GM19035 (cell line): ENCODE results near the gene CABP1.
A peak's percentile ranks its signal among the peaks of the same experiment; 100 is the strongest.

Experiments
- ATAC-seq: cut with Tn5 transposase; IDR thresholded peaks from one replicate; pipeline ENCODE4 v1.9.1; 2021; ENCODE audit not compliant: unreplicated experiment

Gene CABP1

GRCh38 chr12:120630104-120630892 is 10.1 kb upstream of the CABP1 start:
- ATAC-seq, result no peak

DNA sequence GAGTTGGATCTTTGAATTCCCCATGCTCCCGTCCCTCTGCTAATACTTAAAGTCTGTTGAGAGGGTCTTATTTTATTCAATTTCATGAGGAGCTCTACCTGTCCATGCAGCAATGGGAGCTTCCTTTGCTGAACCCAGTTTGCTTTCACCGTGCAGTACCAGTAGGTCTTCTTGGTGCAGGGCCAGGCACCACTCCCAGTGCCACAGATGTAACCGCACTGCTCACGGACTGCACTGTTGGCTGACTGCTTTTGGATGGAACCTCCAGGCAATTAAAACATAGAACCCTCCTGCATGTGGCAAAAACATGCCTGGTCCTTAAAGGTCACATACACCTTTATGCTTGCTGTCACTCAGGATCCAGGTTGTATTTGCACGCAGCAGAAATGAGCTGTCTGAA is 9.3 kb upstream of the CABP1 start:
- no peak for ATAC-seq

DNA sequence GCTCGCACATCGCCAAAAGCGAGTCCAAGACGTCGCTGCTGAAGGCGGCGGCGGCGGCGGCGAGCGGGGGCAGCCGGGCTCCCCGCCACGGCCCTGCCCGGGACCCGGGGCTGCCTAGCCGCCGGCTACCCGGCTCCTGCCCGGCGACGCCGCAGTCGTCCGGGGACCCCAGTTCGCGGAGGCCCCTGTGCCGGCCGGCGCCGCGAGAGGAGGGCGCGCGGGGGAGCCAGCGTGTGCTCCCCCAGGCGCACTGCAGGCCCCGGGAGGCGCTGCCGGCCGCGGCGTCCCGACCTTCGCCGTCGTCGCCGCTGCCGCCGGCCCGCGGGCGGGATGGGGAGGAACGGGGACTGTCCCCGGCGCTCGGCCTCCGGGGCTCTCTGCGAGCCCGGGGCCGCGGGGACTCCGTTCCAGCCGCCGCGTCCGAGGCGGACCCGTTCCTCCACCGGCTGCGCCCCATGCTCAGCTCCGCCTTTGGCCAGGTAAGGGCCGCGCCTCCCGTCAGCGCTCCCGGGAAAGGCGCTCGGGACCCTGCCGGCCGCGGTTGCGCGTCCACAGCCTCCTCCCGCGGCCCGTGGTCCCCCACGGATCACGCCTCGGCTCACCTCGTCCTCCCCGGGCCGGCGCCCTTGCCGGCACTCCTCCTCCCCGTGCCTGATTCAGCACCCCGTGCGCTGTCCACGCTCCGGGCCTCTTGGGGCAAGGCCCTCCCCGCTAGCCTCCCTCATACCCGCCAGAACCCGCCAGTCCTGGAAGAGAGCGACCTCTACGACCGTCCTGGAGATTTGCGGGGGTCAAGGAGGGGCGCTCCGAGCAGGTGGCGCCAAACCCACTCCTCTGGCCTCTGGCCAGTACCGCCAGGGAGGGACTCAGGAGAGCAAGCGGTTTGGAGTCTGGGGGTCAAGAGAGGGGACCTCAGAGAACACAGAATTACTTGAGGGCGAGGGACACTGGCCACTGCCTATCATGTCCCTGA is 721 bp downstream of the CABP1 start:
- ATAC-seq, result peak; percentile 39

- ATAC-seq, result no peak
Observed at GRCh38 chr12:120642121-120642520, 1.7 kb downstream of the CABP1 start.

- ATAC-seq, result no peak
Observed at GRCh38 chr12:120642826-120643225, 2.4 kb downstream of the CABP1 start.

DNA sequence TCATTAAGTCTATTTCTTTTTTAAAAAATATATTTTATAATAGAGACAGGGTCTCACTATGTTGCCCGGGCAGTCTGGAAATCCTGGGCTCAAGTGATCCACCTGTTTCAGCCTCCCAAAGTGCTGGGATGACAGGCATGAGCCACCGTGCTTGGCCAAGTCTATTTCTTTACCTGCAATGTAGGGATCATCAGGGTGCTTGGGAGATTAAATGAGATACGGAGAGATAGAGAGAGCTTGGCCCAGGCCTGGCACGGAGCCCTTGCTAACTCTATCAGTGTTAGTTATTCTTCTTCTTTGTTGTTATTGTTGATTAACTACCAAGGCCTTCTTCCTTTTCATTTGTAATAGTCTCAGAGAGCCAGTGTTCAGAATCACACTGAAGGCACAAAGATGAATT is 3.1 kb downstream of the CABP1 start:
- no peak for ATAC-seq

DNA sequence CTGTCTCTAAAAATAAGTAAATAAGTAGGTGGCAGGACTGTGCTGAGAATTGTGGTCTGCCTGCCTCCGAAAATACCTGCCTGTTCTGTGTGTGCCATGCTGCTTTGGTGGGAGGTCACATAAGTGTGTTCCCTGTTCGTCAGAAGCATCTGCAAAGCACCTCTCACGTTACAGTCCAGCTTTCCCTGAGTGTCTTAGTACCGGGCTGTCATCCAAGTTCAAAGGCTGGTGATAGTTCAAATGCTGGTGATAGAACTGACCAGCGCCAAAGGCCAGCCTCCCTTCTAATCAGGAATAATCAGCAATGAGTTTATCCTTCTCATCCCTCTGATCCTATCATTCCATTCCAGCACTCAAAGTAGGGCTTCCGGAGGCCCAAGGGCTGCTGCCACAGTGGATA is 5.6 kb downstream of the CABP1 start:
- ATAC-seq, result no peak

GRCh38 chr12:120647375-120647755 is 6.9 kb downstream of the CABP1 start:
- ATAC-seq, result no peak

DNA sequence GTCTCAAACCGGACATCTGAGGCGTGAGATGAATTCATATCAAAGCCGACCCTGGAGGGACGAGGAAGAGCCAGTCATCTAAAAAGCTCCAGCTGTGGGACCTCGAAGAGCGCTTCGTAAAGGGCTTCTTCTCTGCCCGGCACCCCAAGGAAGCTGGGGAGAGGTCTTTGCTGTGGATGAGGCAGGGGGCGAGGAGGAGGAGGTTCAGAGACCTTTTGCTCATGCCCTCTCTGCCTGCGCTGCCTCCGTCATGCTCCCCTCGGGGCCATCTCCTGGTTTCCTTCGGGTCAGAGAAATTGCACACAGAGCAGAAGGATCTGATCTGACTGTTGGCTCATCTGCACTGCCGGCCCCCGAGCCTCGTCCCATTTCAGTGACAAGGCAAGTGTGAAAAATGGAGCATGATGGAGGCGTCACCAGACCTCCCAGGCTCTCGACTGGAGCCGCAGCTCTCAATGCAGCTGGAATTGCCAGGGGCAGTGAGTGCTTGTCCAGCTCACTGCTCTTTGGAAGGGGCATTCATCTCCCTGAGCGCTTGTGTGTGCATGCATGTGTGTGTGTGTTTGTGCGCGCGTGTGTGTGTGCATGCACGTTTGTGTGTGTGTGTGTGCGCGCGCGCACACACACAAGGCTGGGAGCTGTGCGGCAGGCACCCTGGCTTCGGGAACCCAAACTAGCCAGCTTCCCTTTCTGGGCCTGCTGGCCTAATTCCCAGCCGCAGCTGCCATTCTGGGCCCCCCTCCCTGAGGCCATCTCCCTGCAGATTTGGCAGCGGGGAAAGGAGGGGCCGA is 9.2 kb downstream of the CABP1 start:
- ATAC-seq, result no peak

DNA sequence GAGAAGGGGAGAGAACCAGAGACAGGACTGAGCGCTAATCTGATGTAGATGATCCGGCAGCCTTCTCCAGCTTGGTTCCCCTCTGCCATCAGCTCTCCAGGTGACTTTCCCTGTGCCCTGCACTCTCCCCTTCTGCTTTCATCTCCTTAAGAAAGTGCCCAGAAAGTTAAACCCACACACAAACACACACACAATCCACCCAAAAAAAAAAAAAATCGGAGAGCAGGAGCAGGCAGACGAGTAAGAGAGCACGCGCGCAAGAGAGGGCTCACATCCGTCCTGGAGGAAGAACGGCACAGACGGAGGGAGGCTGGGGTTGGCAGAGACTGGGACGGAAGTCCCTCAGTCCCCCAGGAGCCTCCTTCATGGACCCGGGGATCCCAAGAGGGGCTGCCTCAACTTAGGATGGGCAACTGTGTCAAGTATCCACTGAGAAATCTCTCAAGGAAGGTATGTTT is 9.8 kb downstream of the CABP1 start:
- no peak for ATAC-seq

DNA sequence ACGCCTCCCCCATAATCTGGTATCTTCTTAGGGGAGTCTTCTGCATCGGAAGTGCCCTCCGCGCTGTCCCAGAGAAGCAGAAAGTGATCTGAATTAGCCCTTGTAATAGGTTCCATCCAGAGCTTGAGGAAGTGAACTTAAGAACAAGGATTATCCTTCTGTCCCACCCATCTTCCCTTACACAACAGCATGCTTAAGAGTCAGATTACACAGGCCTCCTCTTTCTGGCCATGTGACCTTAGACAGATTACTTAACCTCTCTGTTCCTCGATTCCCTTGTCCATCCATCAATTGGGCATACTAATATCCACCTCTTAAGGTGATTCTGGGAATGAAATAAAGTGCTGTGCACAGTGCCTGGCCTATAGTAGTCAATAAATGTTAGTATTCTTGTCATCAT is 11.4 kb downstream of the CABP1 start:
- ATAC-seq, result no peak

DNA sequence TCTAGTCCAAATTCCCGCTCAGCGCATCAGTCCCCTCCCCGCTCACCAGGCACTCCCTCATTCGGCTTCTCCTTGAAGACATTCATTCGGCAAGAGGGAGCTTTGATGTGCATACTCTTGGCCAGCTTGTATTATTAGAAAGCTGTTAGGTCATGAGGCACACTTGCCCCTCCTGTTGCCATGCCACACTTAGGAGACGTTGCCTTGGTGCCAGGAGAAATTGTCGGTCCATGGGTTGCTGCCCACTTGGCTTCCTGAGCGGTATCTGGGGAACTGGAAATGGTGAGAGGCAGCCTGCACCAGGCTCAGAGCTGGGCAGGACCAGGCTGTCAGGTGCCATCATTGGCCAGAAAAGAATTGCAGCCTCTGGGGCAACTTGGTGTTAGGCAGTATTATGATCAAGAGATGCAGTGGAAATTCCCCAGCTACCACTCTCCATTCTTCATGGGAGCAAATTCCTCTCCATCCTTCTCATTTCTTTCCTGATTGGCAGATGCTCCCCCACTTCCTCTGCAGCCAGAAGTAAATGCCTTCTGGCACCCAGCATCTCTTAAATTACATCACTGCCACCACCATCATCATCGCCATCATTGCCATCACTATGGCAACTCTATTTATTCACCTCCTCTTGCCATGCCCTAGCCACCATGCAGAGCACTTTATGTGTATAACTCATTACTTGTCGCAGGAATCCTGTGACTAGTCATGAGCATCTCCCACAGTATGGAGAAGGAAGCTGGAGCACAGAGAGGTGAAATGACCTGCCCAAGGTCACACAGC is 12.4 kb downstream of the CABP1 start:
- ATAC-seq, result no peak

- no peak for ATAC-seq
Observed at GRCh38 chr12:120653611-120654010, 13.2 kb downstream of the CABP1 start.

- no peak for ATAC-seq
Observed at GRCh38 chr12:120654656-120655055, 14.2 kb downstream of the CABP1 start.

GRCh38 chr12:120656008-120656407 is 15.6 kb downstream of the CABP1 start:
- ATAC-seq, result no peak

DNA sequence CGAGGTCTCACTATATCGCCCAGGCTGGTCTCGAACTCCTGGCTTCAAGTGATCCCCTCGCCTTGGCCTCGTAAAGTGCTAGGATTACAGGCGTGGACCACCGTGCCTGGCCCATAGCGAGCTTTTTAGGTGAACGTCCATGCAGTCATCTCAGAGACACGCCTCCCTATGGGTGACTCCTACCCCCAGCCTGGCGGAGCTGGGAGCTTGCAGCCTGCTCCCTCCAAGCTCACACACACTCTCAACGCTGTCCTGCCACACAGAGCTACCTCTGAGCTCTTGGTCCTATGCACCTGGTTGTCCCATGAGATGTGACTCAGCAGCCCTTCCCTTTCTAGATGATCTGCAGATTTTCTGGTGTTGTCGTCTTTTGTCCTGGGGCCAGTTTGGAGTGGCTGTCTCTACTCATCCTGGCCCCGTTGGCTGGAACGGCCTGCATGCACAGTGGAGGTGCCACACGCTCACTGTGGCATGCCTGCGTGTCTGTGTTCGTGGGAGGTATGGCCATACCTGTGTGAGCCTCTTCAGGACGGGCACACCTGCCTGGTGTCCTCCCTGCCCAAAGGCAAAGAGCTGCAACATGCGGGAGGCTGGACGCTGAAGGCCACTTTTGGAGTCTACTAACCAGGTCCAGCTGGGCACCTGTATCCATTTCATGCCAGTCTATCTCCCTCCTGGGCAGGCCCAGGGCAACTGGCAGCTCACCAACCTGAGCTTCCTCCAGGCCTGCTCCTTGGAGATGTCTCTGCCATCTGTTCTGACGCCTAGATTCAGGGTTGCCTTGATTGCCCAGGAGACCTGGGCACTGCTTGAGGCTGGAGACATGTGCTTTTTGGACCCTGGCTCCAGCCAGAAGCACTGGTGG is 18.1 kb downstream of the CABP1 start:
- no peak for ATAC-seq

DNA sequence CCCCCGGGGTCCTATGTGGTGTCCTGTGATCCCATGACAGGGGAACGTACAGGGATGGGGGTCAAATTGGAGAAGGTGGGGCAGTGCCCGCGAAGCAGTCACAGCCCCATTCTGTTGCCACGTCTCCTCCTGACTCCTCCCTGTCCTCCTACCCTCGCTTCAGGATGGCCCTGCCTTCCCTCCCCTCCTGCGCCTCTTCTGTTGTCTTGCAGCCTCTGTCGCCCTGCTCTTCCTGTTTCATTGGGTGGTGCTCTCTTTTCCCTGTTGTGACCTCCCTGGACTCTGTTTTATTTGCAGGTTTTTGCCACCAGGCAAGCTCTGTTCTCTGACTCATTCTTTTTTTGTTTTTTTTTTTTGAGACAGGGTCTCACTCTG is 18.7 kb downstream of the CABP1 start:
- ATAC-seq, result no peak

DNA sequence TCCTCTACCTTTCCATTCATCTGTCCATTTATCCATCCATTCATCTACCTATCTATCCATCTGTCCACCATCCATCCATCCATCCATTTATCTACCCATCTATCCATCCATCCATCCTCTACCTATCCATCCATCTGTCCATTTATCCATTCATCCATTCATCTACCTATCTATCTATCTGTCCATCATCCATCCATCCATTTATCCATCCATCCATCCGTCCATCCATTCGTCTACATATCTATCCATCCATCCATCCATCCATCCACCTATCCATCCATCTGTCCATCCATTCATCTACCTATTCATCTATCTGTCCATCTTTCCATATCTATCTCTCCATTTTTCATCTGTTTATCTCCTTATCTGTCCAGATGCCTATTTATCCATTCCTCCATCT is 21.0 kb downstream of the CABP1 start:
- no peak for ATAC-seq

DNA sequence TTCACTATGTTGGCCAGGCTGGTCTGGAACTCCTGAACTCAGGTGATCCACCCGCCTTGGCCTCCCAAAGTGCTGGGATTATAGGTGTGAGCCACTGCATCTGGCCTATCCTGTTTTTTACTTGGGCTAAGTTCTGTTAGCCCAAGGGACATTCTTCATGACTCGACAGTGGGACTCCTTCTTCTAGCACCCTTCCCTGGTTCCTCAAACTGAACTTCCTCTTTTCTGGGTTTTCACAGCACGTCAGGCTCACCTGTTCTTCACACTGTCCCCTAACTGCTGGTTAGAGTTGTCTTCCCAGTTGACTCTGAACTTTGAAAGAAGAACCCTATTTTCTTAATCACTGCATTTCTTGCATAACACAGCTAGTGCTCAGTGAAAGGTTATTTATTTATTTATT is 22.5 kb downstream of the CABP1 start:
- no peak for ATAC-seq

GRCh38 chr12:120663741-120664140 is 23.3 kb downstream of the CABP1 start:
- ATAC-seq, result no peak
